Neural progenitor cell (in vitro differentiated cells): Measurements from ENCODE around the gene PFKFB4.

Experiments used
- CTCF ChIP-seq: fragments of 200-600 bp; sonication (generic); IDR thresholded peaks from 2 replicates; pipeline ENCODE4 v1.5.1; 2017; ENCODE audit warnings: antibody characterized with exemption, mild to moderate bottlenecking
- EZH2 ChIP-seq: fragments of 200-600 bp; sonication (generic); IDR thresholded peaks from 2 replicates; pipeline ENCODE4 v1.6.1; 2017; ENCODE audit warnings: antibody characterized with exemption, mild to moderate bottlenecking, moderate library complexity

- no peak for TF ChIP-seq CTCF
- TF ChIP-seq EZH2: no peak
These were observed 4.3 kb downstream of the PFKFB4 start for GRCh38 chr3:48552111-48552951.
